AG04450 (cell line): Measurements from ENCODE around the gene MUC5AC. TPM values are rescaled to one million over a fixed set of nuclear protein-coding genes. Genes with fewer than 3 reads are reported as not detected.

ENCODE experiments used
- CTCF ChIA-PET: fragments of 300-600, 350-600 bp; formaldehyde crosslinking; extraction: SDS; loops from one replicate; lab custom pipeline; 2022; ENCODE audit warnings: antibody characterized with exemption, inconsistent platforms; lab: Charles Lee
- POLR2A ChIA-PET: fragments of 350-600 bp; formaldehyde crosslinking; extraction: SDS; loops from one replicate; lab custom pipeline; 2021; ENCODE audit warnings: antibody characterized with exemption, inconsistent platforms; lab: Yijun Ruan, JAX
- DNase-seq: peaks from one replicate; pipeline ENCODE4 v3.0.0-alpha.2; 2011; ENCODE audit warnings: low read depth, low spot score
- H3K27ac ChIP-seq: one replicate; pipeline ENCODE4 v1.5.1; 2012; ENCODE audit warnings: low read depth, low read length, control low read depth
- H3K27me3 ChIP-seq: one replicate; pipeline ENCODE4 v1.6.0; 2012; ENCODE audit warnings: low read length; ENCODE audit not compliant: control insufficient read depth, insufficient read depth
- H3K4me3 ChIP-seq: 2 replicates; pipeline ENCODE4 v1.5.1; 2011; ENCODE audit warnings: mild to moderate bottlenecking, low read depth, low read length, control low read depth
- H3K9me3 ChIP-seq: 2 replicates; pipeline ENCODE4 v1.5.1; 2012; ENCODE audit warnings: low read length; ENCODE audit not compliant: control insufficient read depth, insufficient read depth
- polyA plus RNA-seq: library from polyadenylated mRNA; depleted of rRNA; stranded (reverse); fragments of >200 nt; gene quantifications from 2 replicates; pipeline ENCODE4 v1.2.3, GENCODE V29; 2011
- TF ChIP-seq, protein P1 (sequence below): IDR thresholded peaks from 2 replicates; pipeline ENCODE4 v1.5.1; 2011; ENCODE audit warnings: low read depth, low read length, control low read depth, inconsistent platforms

The MUC5AC gene
- polyA plus RNA-seq, 1 experiment = 0.01 TPM

DNA sequence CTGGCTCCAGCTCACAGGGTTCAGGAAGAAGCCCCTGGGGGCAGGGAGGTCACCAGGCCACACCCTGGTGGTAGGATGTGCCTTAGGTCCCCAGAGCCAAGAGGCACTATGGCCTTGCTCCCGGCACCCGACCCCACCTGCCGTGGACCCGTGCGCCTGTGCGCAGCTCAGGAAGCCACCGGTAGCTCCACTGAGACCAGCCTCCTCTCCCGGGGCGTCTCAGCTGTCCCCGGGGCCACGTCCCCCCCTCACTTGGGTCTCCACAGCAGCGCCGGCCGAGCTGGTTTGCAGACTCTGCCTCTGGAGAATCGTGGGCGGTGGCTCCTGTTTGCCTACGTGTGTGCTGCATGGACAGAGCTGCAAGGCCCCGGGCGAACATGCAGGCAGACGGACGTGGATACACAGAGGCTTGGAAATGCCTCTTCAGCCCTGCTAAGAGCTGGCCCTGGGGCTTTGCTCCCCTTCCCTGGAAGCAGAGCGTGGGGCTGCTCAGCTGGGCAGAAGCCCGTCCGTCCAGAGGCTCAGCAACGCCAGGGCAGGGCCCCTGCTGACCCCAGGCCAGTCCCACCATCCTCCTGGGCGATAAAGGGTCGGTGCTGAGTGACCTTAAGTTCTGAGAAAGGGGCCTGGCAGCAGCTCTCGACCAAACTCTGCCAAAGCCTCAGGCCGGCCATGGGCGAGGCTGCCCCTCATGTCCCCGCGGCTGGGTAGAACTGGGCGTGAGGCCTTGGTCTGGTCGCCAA is 49.8 kb downstream of the MUC5AC start:
- DNase-seq = no peak
- TF ChIP-seq, protein P1, sequence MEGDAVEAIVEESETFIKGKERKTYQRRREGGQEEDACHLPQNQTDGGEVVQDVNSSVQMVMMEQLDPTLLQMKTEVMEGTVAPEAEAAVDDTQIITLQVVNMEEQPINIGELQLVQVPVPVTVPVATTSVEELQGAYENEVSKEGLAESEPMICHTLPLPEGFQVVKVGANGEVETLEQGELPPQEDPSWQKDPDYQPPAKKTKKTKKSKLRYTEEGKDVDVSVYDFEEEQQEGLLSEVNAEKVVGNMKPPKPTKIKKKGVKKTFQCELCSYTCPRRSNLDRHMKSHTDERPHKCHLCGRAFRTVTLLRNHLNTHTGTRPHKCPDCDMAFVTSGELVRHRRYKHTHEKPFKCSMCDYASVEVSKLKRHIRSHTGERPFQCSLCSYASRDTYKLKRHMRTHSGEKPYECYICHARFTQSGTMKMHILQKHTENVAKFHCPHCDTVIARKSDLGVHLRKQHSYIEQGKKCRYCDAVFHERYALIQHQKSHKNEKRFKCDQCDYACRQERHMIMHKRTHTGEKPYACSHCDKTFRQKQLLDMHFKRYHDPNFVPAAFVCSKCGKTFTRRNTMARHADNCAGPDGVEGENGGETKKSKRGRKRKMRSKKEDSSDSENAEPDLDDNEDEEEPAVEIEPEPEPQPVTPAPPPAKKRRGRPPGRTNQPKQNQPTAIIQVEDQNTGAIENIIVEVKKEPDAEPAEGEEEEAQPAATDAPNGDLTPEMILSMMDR = no peak
- CTCF ChIA-PET = no interaction called here
- POLR2A ChIA-PET = no interaction called here
- Histone ChIP-seq H3K27ac (no peak overlapping the region), H3K4me3 (no peak overlapping the region), H3K9me3 (peaks cover 33% of the 10 kb centered on the region), H3K27me3 (peaks cover 15% of the 10 kb centered on the region)

DNA sequence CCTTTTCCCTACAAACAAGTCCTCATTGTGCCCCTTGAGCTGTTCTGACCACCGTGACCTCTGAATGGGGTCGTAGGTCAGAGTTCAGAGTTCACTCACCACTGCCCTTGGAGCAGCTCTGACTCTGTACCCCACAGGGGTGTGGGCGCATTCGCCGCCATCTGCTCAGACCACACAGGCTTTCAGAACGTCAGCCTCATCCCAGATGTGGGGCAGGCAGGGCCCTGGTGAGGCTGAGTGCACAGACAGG is 50.3 kb downstream of the MUC5AC start:
- no peak overlapping the region for H3K4me3 ChIP-seq
- CTCF ChIA-PET = no interaction called here
- no peak for DNase-seq
- peaks cover 15% of the 10 kb centered on the region for H3K27me3 ChIP-seq
- no peak overlapping the region for H3K27ac ChIP-seq
- TF ChIP-seq, protein P1 = no peak
- POLR2A ChIA-PET = no interaction called here
- peaks cover 33% of the 10 kb centered on the region for H3K9me3 ChIP-seq

DNA sequence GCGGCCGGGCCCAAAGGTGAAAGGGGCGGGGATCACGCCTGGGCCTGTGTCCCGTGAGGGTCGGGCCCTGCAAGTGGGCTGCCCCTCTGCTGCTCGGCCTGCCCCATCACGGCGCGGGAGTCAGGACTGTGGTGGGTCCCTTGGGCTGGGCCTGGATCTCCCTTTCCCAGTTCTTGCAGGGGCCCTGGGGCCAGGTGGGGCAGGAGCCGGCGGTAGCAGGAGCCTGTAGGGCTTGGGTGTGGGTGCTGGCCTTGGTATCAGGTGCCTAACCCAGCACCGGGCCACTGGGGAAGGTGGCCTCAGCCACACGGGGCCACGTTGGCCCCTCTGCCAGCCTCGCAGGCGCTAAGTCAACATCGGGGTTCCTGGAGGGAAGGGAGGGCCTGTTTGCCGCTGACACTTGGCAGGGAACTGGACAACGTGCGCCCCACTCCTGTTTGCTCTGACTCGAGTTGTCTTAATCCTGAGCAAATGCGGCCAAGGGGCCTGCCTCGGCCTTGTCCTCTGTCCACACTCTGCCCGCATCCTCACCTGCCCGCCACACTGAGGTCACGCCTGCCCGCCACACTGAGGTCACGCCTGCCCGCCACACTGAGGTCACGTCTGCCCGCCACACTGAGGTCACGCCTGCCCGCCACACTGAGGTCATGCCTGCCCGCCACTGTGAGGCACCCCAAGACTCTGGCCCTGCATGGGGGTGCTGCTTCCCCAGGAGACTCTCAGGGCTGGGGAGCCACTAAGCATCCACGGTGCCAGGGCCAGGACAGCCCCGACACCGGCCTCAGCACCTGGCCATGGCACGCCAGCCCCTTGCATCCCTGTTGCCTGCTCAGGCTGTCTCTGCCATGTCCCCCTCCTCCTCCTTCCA is 50.9 kb downstream of the MUC5AC start:
- POLR2A ChIA-PET = no interaction called here
- Histone ChIP-seq H3K27ac (no peak overlapping the region), H3K9me3 (peaks cover 33% of the 10 kb centered on the region), H3K27me3 (peaks cover 15% of the 10 kb centered on the region), H3K4me3 (no peak overlapping the region)
- CTCF ChIA-PET = no interaction called here
- TF ChIP-seq, protein P1 = no peak
- no peak for DNase-seq

DNA sequence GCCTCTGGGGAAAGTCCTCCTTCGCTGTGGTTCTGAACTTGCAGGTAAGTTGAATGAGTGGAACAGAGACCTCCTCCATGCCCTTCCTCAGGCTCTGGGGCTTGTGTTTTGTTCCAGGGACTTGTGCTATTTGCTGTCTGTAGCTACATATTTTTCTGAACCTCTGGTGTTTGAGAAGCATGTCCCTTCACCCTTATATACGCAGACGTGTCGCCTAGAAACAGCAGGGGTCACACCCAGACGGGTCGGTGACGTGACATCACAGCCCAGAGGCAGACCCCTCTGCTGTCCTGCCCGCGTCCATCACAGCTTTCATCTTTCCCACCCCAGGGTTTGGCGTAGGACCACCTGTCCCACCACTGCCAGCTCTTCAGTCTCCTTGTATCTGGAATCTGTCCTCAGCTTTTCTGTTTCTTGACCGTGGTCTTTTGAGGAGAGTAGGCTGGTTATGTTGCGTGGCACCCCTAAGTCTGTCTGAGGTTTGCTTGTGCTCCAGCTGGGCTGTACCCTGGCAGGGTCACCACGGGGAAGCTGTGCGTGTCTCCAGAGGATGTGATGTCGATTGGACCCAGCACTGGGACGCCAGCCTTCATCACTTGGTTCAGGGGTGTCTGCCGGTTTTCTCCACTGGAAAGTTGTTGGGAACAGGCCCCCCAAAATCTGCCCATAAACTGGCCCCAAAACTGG is 51.8 kb downstream of the MUC5AC start:
- H3K27me3 ChIP-seq = peaks cover 21% of the 10 kb centered on the region

More for the DNA sequence above, 51.8 kb downstream of the MUC5AC start:
- DNase-seq = no peak
- TF ChIP-seq, protein P1 = no peak
- CTCF ChIA-PET = no interaction called here
- POLR2A ChIA-PET = no interaction called here
- H3K9me3 ChIP-seq = peaks cover 33% of the 10 kb centered on the region
- H3K4me3 ChIP-seq = no peak overlapping the region
- H3K27ac ChIP-seq = no peak overlapping the region
